Uterus (tissue), 4 donors: ENCODE data around the gene SPATA45. TPM values are rescaled to one million over a fixed set of nuclear protein-coding genes. Genes with fewer than 3 reads are reported as not detected.

Source experiments
- DNase-seq, 2 donors: peaks; one replicate each; pipeline ENCODE4 v3.0.0-alpha.2; 2019 to 2020
- H3K27ac ChIP-seq, 2 donors: fragments of 200-600 bp; sonication (generic); 1 replicate in 1 of 2; 2 replicates in 1 of 2; pipeline ENCODE4 v1.5.1; 2016 to 2018
- H3K27me3 ChIP-seq, 2 donors: fragments of 200-600 bp; sonication (generic); one replicate each; pipeline ENCODE4 v1.5.1; 2018 to 2019; ENCODE audit warnings: control low read depth in 1 of 2
- H3K36me3 ChIP-seq, 2 donors: fragments of 200-600 bp; sonication (generic); one replicate each; pipeline ENCODE4 v1.5.1; 2019; ENCODE audit warnings: control low read depth in 1 of 2
- H3K4me1 ChIP-seq, 2 donors: fragments of 200-600 bp; sonication (generic); one replicate each; pipeline ENCODE4 v1.5.1; 2018 to 2019; ENCODE audit warnings: control low read depth in 1 of 2
- H3K4me3 ChIP-seq, 2 donors: fragments of 200-600 bp; sonication (generic); 1 replicate in 1 of 2; 2 replicates in 1 of 2; pipeline ENCODE4 v1.5.1; 2018 to 2019; ENCODE audit warnings: mild to moderate bottlenecking in 1 of 2
- H3K9me3 ChIP-seq, 2 donors: fragments of 200-600 bp; sonication (generic); one replicate each; pipeline ENCODE4 v1.5.1; 2019; ENCODE audit warnings: control low read depth in 1 of 2
- POLR2A ChIP-seq, 2 donors: fragments of 450-650 bp; IDR thresholded peaks; one replicate each; pipeline ENCODE4 v1.6.1; 2016; ENCODE audit warnings: antibody characterized with exemption in 2 of 2, mild to moderate bottlenecking in 1 of 2, moderate library complexity in 1 of 2
- intact Hi-C: fragments of 100-400 bp; cut with DNase I; formaldehyde crosslinking; loops from one replicate; pipeline ENCODE4 v1.15.1; 2023; ENCODE audit warnings: low total_unique reads
- total RNA-seq, 4 donors: library from RNA; depleted of rRNA in 3 of 4; stranded (reverse); fragments of >200 nt in 3 of 4; gene quantifications; one replicate each; pipeline versions ENCODE4 v1.1.0 to v1.2.4, GENCODE V29; 2014 to 2023
- TF ChIP-seq, protein P1 (sequence below), 4 experiments: fragments of 200-600 bp in 2 of 4; fragments of 450-650 bp in 2 of 4; sonication (generic) in 2 of 4; IDR thresholded peaks; one replicate each; pipeline ENCODE4 v1.5.1; 2016 to 2019; ENCODE audit warnings: antibody characterized with exemption in 4 of 4, mild to moderate bottlenecking in 2 of 4, moderate library complexity in 1 of 4
- donor health status: DM: yes; HTN: yes; CAD: no.

The SPATA45 gene
- total RNA-seq, 4 donors from 2014 or later, result not detected

GRCh38 chr1:212860713-212861581, 13.5 kb upstream of the SPATA45 start:
- H3K27ac ChIP-seq, result no peak overlapping the region
- no peak for TF ChIP-seq POLR2A (IDR thresholded peaks at IDR 0.05)
- TF ChIP-seq, protein P1, sequence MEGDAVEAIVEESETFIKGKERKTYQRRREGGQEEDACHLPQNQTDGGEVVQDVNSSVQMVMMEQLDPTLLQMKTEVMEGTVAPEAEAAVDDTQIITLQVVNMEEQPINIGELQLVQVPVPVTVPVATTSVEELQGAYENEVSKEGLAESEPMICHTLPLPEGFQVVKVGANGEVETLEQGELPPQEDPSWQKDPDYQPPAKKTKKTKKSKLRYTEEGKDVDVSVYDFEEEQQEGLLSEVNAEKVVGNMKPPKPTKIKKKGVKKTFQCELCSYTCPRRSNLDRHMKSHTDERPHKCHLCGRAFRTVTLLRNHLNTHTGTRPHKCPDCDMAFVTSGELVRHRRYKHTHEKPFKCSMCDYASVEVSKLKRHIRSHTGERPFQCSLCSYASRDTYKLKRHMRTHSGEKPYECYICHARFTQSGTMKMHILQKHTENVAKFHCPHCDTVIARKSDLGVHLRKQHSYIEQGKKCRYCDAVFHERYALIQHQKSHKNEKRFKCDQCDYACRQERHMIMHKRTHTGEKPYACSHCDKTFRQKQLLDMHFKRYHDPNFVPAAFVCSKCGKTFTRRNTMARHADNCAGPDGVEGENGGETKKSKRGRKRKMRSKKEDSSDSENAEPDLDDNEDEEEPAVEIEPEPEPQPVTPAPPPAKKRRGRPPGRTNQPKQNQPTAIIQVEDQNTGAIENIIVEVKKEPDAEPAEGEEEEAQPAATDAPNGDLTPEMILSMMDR (IDR thresholded peaks at IDR 0.05), result no peak
- no peak overlapping the region for H3K4me3 ChIP-seq
- DNase-seq, result no peak
- no peaks in the 10 kb centered on the region for H3K9me3 ChIP-seq
- no peaks in the 10 kb centered on the region for H3K36me3 ChIP-seq
- no peaks in the 10 kb centered on the region for H3K4me1 ChIP-seq
- no peaks in the 10 kb centered on the region for H3K27me3 ChIP-seq
- intact Hi-C loops, result no loop called here

DNA sequence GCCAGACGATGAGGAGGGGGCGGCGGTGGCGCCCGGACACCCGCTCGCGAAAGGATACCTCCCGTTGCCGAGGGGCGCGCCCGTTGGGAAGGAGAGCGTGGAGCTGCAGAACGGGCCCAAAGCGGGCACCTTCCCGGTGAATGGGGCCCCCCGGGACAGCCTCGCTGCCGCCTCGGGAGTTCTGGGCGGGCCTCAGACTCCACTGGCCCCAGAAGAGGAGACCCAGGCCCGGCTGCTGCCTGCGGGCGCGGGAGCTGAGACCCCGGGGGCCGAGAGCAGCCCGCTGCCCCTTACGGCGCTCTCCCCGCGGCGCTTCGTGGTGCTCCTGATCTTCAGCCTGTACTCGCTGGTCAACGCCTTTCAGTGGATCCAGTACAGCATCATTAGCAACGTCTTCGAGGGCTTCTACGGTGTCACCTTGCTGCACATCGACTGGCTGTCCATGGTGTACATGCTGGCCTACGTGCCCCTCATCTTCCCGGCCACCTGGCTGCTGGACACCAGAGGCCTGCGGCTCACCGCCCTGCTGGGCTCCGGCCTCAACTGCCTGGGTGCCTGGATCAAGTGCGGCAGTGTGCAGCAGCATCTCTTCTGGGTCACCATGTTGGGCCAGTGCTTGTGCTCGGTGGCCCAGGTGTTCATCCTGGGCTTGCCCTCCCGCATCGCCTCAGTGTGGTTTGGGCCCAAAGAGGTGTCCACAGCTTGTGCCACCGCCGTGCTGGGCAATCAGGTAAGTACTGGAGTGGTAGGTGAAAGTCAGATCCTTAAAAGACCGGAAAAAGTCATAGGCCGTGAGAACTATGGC, 11.2 kb upstream of the SPATA45 start:
- peak in 1 of 2 donors; percentile 16 for DNase-seq
- TF ChIP-seq POLR2A (IDR thresholded peaks at IDR 0.05), result no peak
- TF ChIP-seq, protein P1 (IDR thresholded peaks at IDR 0.05), result no peak

GRCh38 chr1:212857992-212858460, 10.6 kb upstream of the SPATA45 start, which contains the start of gene FLVCR1:
Gene FLVCR1, plus strand, starts transcription at chr1:212858275. Its CDS starts 178 bp downstream, at chr1:212858453.
- H3K27ac ChIP-seq, result peak within 1 kb of the TSS; percentile 93 to 95
- no peaks in the 10 kb centered on the region for H3K27me3 ChIP-seq
- H3K4me3 ChIP-seq, result peak within 1 kb of the TSS; percentile 93 to 99
- H3K36me3 ChIP-seq, result no peaks in the 10 kb centered on the region
- H3K9me3 ChIP-seq, result no peaks in the 10 kb centered on the region
- TF ChIP-seq, protein P1 (IDR thresholded peaks at IDR 0.05), result no peak
- TF ChIP-seq POLR2A (IDR thresholded peaks at IDR 0.05), result peak; percentile 60 to 71
- H3K4me1 ChIP-seq, result no peaks in the 10 kb centered on the region
- intact Hi-C loops, result no loop called here
- DNase-seq, result peak; percentile 95 to 96

More for the DNA sequence above, 11.2 kb upstream of the SPATA45 start:
- Histone ChIP-seq H3K36me3 (no peaks in the 10 kb centered on the region), H3K4me3 (peak overlapping the region; percentile 93 to 99), H3K27me3 (no peaks in the 10 kb centered on the region), H3K4me1 (no peaks in the 10 kb centered on the region), H3K9me3 (no peaks in the 10 kb centered on the region), H3K27ac (peak overlapping the region; percentile 93 to 95)
- intact Hi-C loops, result no loop called here

DNA sequence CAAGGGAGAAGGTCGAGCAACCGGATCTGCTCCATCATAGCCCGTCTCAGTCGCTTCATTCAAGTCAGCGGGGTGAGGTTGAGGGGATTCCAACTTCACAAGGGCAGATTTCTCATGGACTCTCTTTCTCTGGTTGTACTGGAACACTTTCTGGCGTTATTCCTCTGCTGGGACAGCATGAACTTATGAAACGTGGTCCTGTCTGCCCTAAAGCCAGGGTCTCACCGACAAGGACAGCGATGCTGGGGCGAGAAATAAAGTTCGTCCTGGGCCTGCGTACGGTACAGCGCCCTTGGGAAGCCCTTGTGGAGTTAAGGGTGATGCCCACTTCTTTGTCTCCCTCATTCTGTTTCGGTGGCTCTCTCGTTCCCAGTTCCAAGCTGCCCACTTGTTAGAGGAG, 9.3 kb upstream of the SPATA45 start:
- Histone ChIP-seq H3K4me1 (no peaks in the 10 kb centered on the region), H3K9me3 (no peaks in the 10 kb centered on the region), H3K36me3 (no peaks in the 10 kb centered on the region), H3K4me3 (no peak overlapping the region), H3K27me3 (no peaks in the 10 kb centered on the region), H3K27ac (no peak overlapping the region)
- intact Hi-C loops, result no loop called here
- no peak for DNase-seq
- TF ChIP-seq, protein P1 (IDR thresholded peaks at IDR 0.05), result no peak
- no peak for TF ChIP-seq POLR2A (IDR thresholded peaks at IDR 0.05)
